CD4-positive, alpha-beta T cell (primary cell): Measurements from ENCODE around the gene ZNF182. TPM values are rescaled to one million over a fixed set of nuclear protein-coding genes. Genes with fewer than 3 reads are reported as not detected.
"Not testable (repeated sequence)": the region's sequence is repeated elsewhere in the genome, so short reads cannot be mapped to it uniquely, and the experiment has no call there.

ENCODE experiments used
- ATAC-seq: fragments of 200-7000 bp; cut with Tn5 transposase; one replicate; pipeline ENCODE4 v1.10.0; 2022; ENCODE audit warnings: mild to moderate bottlenecking; ENCODE audit not compliant: poor library complexity
- CTCF ChIA-PET: fragments of 350-600 bp; sonication (Branson Sonifier 250); formaldehyde crosslinking; loops from one replicate; lab custom pipeline; 2021; ENCODE audit warnings: antibody characterized with exemption, inconsistent platforms; lab: Charles Lee
- POLR2A ChIA-PET: fragments of 350-600 bp; sonication (Branson Sonifier 250); formaldehyde crosslinking; loops from one replicate; lab custom pipeline; 2021; ENCODE audit warnings: antibody characterized with exemption, inconsistent platforms; lab: Charles Lee
- DNase-seq, 14 experiments: peaks; one replicate each; pipeline ENCODE4 v3.0.0-alpha.2; 2013 to 2020; ENCODE audit warnings: mixed read lengths in 2 of 14
- H3K27ac ChIP-seq, 2 donors: one replicate each; pipeline versions ENCODE4 v1.5.1 to v1.7.0; 2013; ENCODE audit warnings: low read length in 2 of 2, low read depth in 1 of 2, mild to moderate bottlenecking in 1 of 2
- H3K27me3 ChIP-seq, 2 experiments: 1 replicate in 1 of 2; 2 replicates in 1 of 2; pipeline versions ENCODE4 v1.6.1 to v1.7.0; 2013; ENCODE audit warnings: low read length in 2 of 2, control low read depth in 1 of 2, mild to moderate bottlenecking in 1 of 2, moderate library complexity in 1 of 2; ENCODE audit not compliant: insufficient read depth in 2 of 2, control insufficient read depth in 1 of 2
- H3K36me3 ChIP-seq: one replicate; pipeline ENCODE4 v1.6.1; 2013; ENCODE audit warnings: low read length, control low read depth; ENCODE audit not compliant: insufficient read depth
- H3K4me1 ChIP-seq: one replicate; pipeline ENCODE4 v1.6.1; 2013; ENCODE audit warnings: low read length, control low read depth; ENCODE audit not compliant: insufficient read depth
- H3K4me3 ChIP-seq: one replicate; pipeline ENCODE4 v1.5.1; 2013; ENCODE audit warnings: mild to moderate bottlenecking, low read length, moderate library complexity
- H3K9me3 ChIP-seq, 2 experiments: 1 replicate in 1 of 2; 2 replicates in 1 of 2; pipeline versions ENCODE4 v1.6.1 to v1.7.0; 2013; ENCODE audit warnings: low read length in 2 of 2, mild to moderate bottlenecking in 2 of 2, control low read depth in 1 of 2, moderate library complexity in 1 of 2; ENCODE audit not compliant: control insufficient read depth in 1 of 2, insufficient read depth in 1 of 2
- H3K27ac Mint-ChIP-seq: one replicate; pipeline ENCODE4 v1.8.0; 2020; ENCODE audit warnings: mixed read lengths
- H3K27me3 Mint-ChIP-seq: one replicate; pipeline ENCODE4 v1.8.0; 2021; ENCODE audit warnings: mixed read lengths
- H3K36me3 Mint-ChIP-seq: one replicate; pipeline ENCODE4 v1.8.0; 2021; ENCODE audit warnings: low read depth, mixed read lengths
- H3K4me1 Mint-ChIP-seq: one replicate; pipeline ENCODE4 v1.8.0; 2021; ENCODE audit warnings: low read depth, mixed read lengths
- H3K4me3 Mint-ChIP-seq: one replicate; pipeline ENCODE4 v1.8.0; 2020; ENCODE audit warnings: mild to moderate bottlenecking, mixed read lengths
- H3K9me3 Mint-ChIP-seq: one replicate; pipeline ENCODE4 v1.8.0; 2020; ENCODE audit warnings: mixed read lengths
- intact Hi-C, 2 experiments: fragments of 100-400 bp; cut with DNase I in 1 of 2; cut with micrococcal nuclease in 1 of 2; formaldehyde crosslinking; loops; one replicate each; pipeline versions ENCODE4 v1.15.1 to v1.9.0; 2023 to 2025; cut with DNase I, micrococcal nuclease
- total RNA-seq, 174 experiments: library from RNA in 2 of 174; stranded (reverse) in 2 of 174; gene quantifications; one replicate each; pipeline ENCODE4 v1.2.3 and lab custom pipeline; 2021 to 2026
- TF ChIP-seq, protein P1 (sequence below): fragments of 200-600 bp; IDR thresholded peaks from one replicate; pipeline ENCODE4 v1.8.0; 2022; ENCODE audit warnings: antibody characterized with exemption, mild to moderate bottlenecking

The ZNF182 gene
- total RNA-seq, 2 experiments from 2014 or later, result 4.8 to 5.0 TPM

GRCh38 chrX:48028091-48028490 lies 24.3 kb upstream of the ZNF182 start:
- intact Hi-C loops, result loop anchor here (5.0 to 10.0 kb wide), 4 partner anchors 373 to 833 kb away; partner anchors contain the start of genes ELK1 (in 2 of the 2), UXT (in 2 of the 2), ARAF (in 1 of the 2) and UBA1 (in 1 of the 2)
- H3K27ac ChIP-seq, result no peak overlapping the region
- ChIA-PET POLR2A (no interaction called here), CTCF (no interaction called here)
- no peaks in the 10 kb centered on the region for H3K9me3 Mint-ChIP-seq
- DNase-seq (no peak), ATAC-seq (no peak)
- peaks cover 9% of the 10 kb centered on the region for H3K4me1 ChIP-seq
- H3K4me1 Mint-ChIP-seq, result peaks cover 12% of the 10 kb centered on the region
- H3K9me3 ChIP-seq, result no peaks in the 10 kb centered on the region
- TF ChIP-seq, protein P1, sequence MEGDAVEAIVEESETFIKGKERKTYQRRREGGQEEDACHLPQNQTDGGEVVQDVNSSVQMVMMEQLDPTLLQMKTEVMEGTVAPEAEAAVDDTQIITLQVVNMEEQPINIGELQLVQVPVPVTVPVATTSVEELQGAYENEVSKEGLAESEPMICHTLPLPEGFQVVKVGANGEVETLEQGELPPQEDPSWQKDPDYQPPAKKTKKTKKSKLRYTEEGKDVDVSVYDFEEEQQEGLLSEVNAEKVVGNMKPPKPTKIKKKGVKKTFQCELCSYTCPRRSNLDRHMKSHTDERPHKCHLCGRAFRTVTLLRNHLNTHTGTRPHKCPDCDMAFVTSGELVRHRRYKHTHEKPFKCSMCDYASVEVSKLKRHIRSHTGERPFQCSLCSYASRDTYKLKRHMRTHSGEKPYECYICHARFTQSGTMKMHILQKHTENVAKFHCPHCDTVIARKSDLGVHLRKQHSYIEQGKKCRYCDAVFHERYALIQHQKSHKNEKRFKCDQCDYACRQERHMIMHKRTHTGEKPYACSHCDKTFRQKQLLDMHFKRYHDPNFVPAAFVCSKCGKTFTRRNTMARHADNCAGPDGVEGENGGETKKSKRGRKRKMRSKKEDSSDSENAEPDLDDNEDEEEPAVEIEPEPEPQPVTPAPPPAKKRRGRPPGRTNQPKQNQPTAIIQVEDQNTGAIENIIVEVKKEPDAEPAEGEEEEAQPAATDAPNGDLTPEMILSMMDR, result no peak
- H3K4me3 ChIP-seq, result no peak overlapping the region
- H3K27me3 ChIP-seq, result no peaks in the 10 kb centered on the region
- no peak overlapping the region for H3K4me3 Mint-ChIP-seq
- no peaks in the 10 kb centered on the region for H3K36me3 Mint-ChIP-seq
- H3K27ac Mint-ChIP-seq, result no peak overlapping the region
- no peaks in the 10 kb centered on the region for H3K27me3 Mint-ChIP-seq
- no peaks in the 10 kb centered on the region for H3K36me3 ChIP-seq

DNA sequence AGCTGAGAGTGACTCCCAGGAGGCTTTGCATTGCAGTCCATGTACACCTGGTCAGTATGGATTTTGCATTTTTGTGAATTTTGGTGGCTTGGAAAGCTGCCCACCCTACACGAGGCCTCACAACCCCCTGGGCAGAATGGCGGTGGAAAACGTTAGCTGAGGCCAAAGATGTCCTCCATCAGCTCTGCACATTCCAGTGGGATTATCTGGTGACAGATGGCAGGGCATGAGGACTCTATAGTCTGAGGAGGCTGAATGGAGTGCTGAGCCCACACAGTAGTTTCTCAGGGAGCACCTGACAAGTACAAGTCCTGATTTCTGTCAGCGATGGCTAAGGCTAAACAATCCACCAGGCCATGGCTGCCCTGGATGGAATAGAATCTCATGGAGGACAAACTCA lies 23.8 kb upstream of the ZNF182 start:
- peaks cover 15% of the 10 kb centered on the region for H3K4me1 Mint-ChIP-seq
- H3K27ac Mint-ChIP-seq, H3K36me3 ChIP-seq, POLR2A ChIA-PET, H3K27ac ChIP-seq, H3K27me3 ChIP-seq, DNase-seq, H3K9me3 Mint-ChIP-seq, ATAC-seq, H3K4me3 Mint-ChIP-seq, H3K36me3 Mint-ChIP-seq, H3K4me1 ChIP-seq, H3K9me3 ChIP-seq, H3K27me3 Mint-ChIP-seq, H3K4me3 ChIP-seq: not testable (repeated sequence)
- intact Hi-C loops, result loop anchor here (5.0 to 10.0 kb wide), 4 partner anchors 373 to 833 kb away; partner anchors contain the start of genes ELK1 (in 2 of the 2), UXT (in 2 of the 2), ARAF (in 1 of the 2) and UBA1 (in 1 of the 2)
- CTCF ChIA-PET, result interaction anchor here (0.8 kb wide), 1 partner anchor 68 kb away, joined by 3 read pairs; no protein-coding TSS in a partner anchor

DNA sequence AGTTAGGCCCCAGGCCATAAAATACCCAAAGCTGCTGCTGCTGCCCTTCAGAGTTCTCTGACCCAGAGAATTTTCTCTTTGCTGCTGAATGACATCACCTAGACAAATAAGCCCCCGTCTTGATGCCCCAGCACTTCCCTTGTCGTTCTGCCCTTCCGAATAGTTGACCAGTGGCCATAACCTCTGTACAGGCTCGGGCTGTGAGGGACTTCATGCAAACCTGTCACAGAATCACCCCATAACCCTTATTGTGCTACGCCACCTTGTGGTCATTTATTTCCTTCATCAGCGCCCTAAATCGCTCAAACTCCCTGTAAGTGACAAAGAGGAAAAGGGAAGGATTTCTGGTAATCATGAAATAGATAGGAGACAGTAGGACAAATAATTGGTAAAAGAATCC lies 21.8 kb upstream of the ZNF182 start:
- ChIA-PET CTCF (interaction anchor here (0.8 kb wide), 1 partner anchor 189 kb away, joined by 3 read pairs; the partner anchor contains the start of gene ZNF81), POLR2A (no interaction called here)
- Histone ChIP-seq H3K36me3 (no peaks in the 10 kb centered on the region), H3K4me3 (no peak overlapping the region), H3K27me3 (no peaks in the 10 kb centered on the region), H3K27ac (no peak overlapping the region), H3K9me3 (no peaks in the 10 kb centered on the region), H3K4me1 (peaks cover 12% of the 10 kb centered on the region)
- Mint-ChIP-seq H3K4me3 (peak overlapping the region; percentile 16), H3K36me3 (peaks cover 7% of the 10 kb centered on the region), H3K27ac (peak overlapping the region; percentile 2), H3K27me3 (no peaks in the 10 kb centered on the region), H3K9me3 (no peaks in the 10 kb centered on the region), H3K4me1 (peaks cover 26% of the 10 kb centered on the region)
- ATAC-seq, result no peak
- TF ChIP-seq, protein P1, result peak; percentile 44
- intact Hi-C loops, result loop anchor here (1.0 to 10.0 kb wide), 5 partner anchors 66 to 831 kb away; partner anchors contain the start of genes ELK1 (in 2 of the 2), UXT (in 2 of the 2), ARAF (in 1 of the 2) and UBA1 (in 1 of the 2)
- peak in 8 of 14 experiments; percentile 12 to 76 (median 42) for DNase-seq
